Ishikawa (cell line): ENCODE results near the gene SLC26A8.

Experiments used
- EGR1 ChIP-seq: IDR thresholded peaks from 2 replicates; pipeline ENCODE4 v1.6.1; 2012
- EP300 ChIP-seq: IDR thresholded peaks from 2 replicates; pipeline ENCODE4 v1.6.1; 2012; ENCODE audit warnings: borderline replicate concordance
- NFIC ChIP-seq: IDR thresholded peaks from 2 replicates; pipeline ENCODE4 v1.6.1; 2012
- RAD21 ChIP-seq: IDR thresholded peaks from 2 replicates; pipeline ENCODE4 v1.6.1; 2012; ENCODE audit warnings: low read depth
- TAF1 ChIP-seq: IDR thresholded peaks from 2 replicates; pipeline ENCODE4 v1.6.1; 2012; ENCODE audit warnings: low read depth, mild to moderate bottlenecking
- TCF12 ChIP-seq: IDR thresholded peaks from 2 replicates; pipeline ENCODE4 v1.6.1; 2012; ENCODE audit warnings: low read depth
- TEAD4 ChIP-seq: IDR thresholded peaks from 2 replicates; pipeline ENCODE4 v1.6.1; 2012
- YY1 ChIP-seq: IDR thresholded peaks from 2 replicates; pipeline ENCODE4 v1.6.1; 2012; ENCODE audit warnings: low read depth
- TF ChIP-seq, protein P1 (sequence below): IDR thresholded peaks from 2 replicates; pipeline ENCODE4 v1.6.1; 2012
- TF ChIP-seq, protein P2 (sequence below): IDR thresholded peaks from 2 replicates; pipeline ENCODE4 v1.6.1; 2012; ENCODE audit warnings: low read depth, mild to moderate bottlenecking

DNA sequence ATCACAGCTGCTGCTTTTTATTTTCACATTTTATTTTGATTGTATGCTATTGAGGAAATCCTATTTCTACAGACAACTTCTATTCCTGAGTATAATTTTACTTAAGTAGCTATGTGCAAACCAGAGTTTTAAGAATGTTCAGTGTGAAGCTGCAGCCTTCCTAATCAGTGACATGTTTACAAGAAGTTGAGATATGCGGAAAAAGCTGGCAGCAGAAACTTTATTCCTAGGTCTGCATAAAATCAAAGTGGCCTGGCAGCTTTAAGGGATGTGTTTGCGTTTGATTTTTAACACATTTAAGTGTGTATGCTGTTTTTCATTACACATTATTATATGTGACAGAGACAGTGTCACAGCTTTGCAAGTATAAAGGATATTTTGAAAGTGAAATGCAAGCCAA lies 29.4 kb upstream of the SLC26A8 start:
- no peak for TF ChIP-seq TEAD4
- no peak for TF ChIP-seq EP300
- no peak for TF ChIP-seq EGR1
- TF ChIP-seq, protein P1, sequence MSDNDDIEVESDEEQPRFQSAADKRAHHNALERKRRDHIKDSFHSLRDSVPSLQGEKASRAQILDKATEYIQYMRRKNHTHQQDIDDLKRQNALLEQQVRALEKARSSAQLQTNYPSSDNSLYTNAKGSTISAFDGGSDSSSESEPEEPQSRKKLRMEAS: no peak
- TF ChIP-seq NFIC: no peak
- no peak for TF ChIP-seq TAF1
- no peak for TF ChIP-seq TCF12
- no peak for TF ChIP-seq YY1
- TF ChIP-seq, protein P2, sequence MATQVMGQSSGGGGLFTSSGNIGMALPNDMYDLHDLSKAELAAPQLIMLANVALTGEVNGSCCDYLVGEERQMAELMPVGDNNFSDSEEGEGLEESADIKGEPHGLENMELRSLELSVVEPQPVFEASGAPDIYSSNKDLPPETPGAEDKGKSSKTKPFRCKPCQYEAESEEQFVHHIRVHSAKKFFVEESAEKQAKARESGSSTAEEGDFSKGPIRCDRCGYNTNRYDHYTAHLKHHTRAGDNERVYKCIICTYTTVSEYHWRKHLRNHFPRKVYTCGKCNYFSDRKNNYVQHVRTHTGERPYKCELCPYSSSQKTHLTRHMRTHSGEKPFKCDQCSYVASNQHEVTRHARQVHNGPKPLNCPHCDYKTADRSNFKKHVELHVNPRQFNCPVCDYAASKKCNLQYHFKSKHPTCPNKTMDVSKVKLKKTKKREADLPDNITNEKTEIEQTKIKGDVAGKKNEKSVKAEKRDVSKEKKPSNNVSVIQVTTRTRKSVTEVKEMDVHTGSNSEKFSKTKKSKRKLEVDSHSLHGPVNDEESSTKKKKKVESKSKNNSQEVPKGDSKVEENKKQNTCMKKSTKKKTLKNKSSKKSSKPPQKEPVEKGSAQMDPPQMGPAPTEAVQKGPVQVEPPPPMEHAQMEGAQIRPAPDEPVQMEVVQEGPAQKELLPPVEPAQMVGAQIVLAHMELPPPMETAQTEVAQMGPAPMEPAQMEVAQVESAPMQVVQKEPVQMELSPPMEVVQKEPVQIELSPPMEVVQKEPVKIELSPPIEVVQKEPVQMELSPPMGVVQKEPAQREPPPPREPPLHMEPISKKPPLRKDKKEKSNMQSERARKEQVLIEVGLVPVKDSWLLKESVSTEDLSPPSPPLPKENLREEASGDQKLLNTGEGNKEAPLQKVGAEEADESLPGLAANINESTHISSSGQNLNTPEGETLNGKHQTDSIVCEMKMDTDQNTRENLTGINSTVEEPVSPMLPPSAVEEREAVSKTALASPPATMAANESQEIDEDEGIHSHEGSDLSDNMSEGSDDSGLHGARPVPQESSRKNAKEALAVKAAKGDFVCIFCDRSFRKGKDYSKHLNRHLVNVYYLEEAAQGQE: no peak
- TF ChIP-seq RAD21: no peak
